ENCODE measurements around the gene AIFM1.
"Not testable (repeated sequence)": the region's sequence is repeated elsewhere in the genome, so short reads cannot be mapped to it uniquely, and the experiment has no call there.

The AIFM1 gene

GRCh38 chrX:130118441-130119311 is 47.0 kb downstream of the AIFM1 start:
- H3K36me3 ChIP-seq (ENCODE audit: control insufficient read depth, insufficient read depth, low read length) = no peaks in the 10 kb centered on the region
- H3K9me3 ChIP-seq (ENCODE audit: control insufficient read depth, insufficient read depth, low read depth, low read length) = no peaks in the 10 kb centered on the region
- H3K4me3 ChIP-seq (ENCODE audit: low read depth, low read length) = no peak overlapping the region
- H3K27me3 ChIP-seq (ENCODE audit: control insufficient read depth, insufficient read depth, low read length) = peaks cover 50% of the 10 kb centered on the region
- H3K4me1 ChIP-seq (ENCODE audit: control insufficient read depth, insufficient read depth, low read length) = peaks cover 29% of the 10 kb centered on the region; the same call in 1 of the 2 replicates
- no peak overlapping the region for H3K9ac ChIP-seq (ENCODE audit: low read length)
- no peak overlapping the region for H3K27ac ChIP-seq (ENCODE audit: low read depth, low read length)

- no peak overlapping the region for H3K9ac ChIP-seq (ENCODE audit: low read length)
These were observed 48.5 kb downstream of the AIFM1 start for GRCh38 chrX:130117166-130117565.

GRCh38 chrX:130115119-130115885 is 50.3 kb downstream of the AIFM1 start:
- not testable (repeated sequence) for H3K27ac ChIP-seq (ENCODE audit: low read depth, low read length); H3K36me3 ChIP-seq (ENCODE audit: control insufficient read depth, insufficient read depth, low read length); H3K9me3 ChIP-seq (ENCODE audit: control insufficient read depth, insufficient read depth, low read depth, low read length); H3K4me3 ChIP-seq (ENCODE audit: low read depth, low read length); H3K9ac ChIP-seq (ENCODE audit: low read length)
- H3K27me3 ChIP-seq (ENCODE audit: control insufficient read depth, insufficient read depth, low read length) = peaks cover 54% of the 10 kb centered on the region
- H3K4me1 ChIP-seq (ENCODE audit: control insufficient read depth, insufficient read depth, low read length) = peaks cover 38% of the 10 kb centered on the region; the same call in 1 of the 2 replicates

More at GRCh38 chrX:130117166-130117565, 48.5 kb downstream of the AIFM1 start:
- peaks cover 51% of the 10 kb centered on the region for H3K27me3 ChIP-seq (ENCODE audit: control insufficient read depth, insufficient read depth, low read length)
- H3K4me3 ChIP-seq (ENCODE audit: low read depth, low read length) = no peak overlapping the region
- H3K27ac ChIP-seq (ENCODE audit: low read depth, low read length) = no peak overlapping the region
- no peaks in the 10 kb centered on the region for H3K36me3 ChIP-seq (ENCODE audit: control insufficient read depth, insufficient read depth, low read length)
- H3K4me1 ChIP-seq (ENCODE audit: control insufficient read depth, insufficient read depth, low read length) = peaks cover 29% of the 10 kb centered on the region; the same call in 1 of the 2 replicates
- H3K9me3 ChIP-seq (ENCODE audit: control insufficient read depth, insufficient read depth, low read depth, low read length) = no peaks in the 10 kb centered on the region

- Histone ChIP-seq H3K27me3 (ENCODE audit: control insufficient read depth, insufficient read depth, low read length) (peaks cover 54% of the 10 kb centered on the region), H3K9me3 (ENCODE audit: control insufficient read depth, insufficient read depth, low read depth, low read length) (no peaks in the 10 kb centered on the region), H3K36me3 (ENCODE audit: control insufficient read depth, insufficient read depth, low read length) (no peaks in the 10 kb centered on the region), H3K9ac (ENCODE audit: low read length) (no peak overlapping the region), H3K4me3 (ENCODE audit: low read depth, low read length) (no peak overlapping the region), H3K4me1 (ENCODE audit: control insufficient read depth, insufficient read depth, low read length) (peaks cover 32% of the 10 kb centered on the region), H3K27ac (ENCODE audit: low read depth, low read length) (no peak overlapping the region)
These were observed 51.5 kb downstream of the AIFM1 start for GRCh38 chrX:130114141-130114588.

GRCh38 chrX:130111220-130112154 is 54.2 kb downstream of the AIFM1 start:
- peak overlapping the region; percentile 23 for H3K9ac ChIP-seq (ENCODE audit: low read length)
- H3K4me1 ChIP-seq (ENCODE audit: control insufficient read depth, insufficient read depth, low read length) = peaks cover 32% of the 10 kb centered on the region
- no peaks in the 10 kb centered on the region for H3K9me3 ChIP-seq (ENCODE audit: control insufficient read depth, insufficient read depth, low read depth, low read length)
- no peaks in the 10 kb centered on the region for H3K36me3 ChIP-seq (ENCODE audit: control insufficient read depth, insufficient read depth, low read length)
- H3K4me3 ChIP-seq (ENCODE audit: low read depth, low read length) = peak overlapping the region; percentile 61
- H3K27me3 ChIP-seq (ENCODE audit: control insufficient read depth, insufficient read depth, low read length) = peaks cover 52% of the 10 kb centered on the region
- no peak overlapping the region for H3K27ac ChIP-seq (ENCODE audit: low read depth, low read length)

GRCh38 chrX:130110379-130111219 is 55.0 kb downstream of the AIFM1 start, which contains the start of gene ELF4:
ELF4 (minus strand) TSS chrX:130110497; CDS start chrX:130081330, 29,167 bp downstream.
- H3K4me3 ChIP-seq (ENCODE audit: low read depth, low read length) = peak within 1 kb of the TSS; percentile 61
- no peaks in the 10 kb centered on the region for H3K36me3 ChIP-seq (ENCODE audit: control insufficient read depth, insufficient read depth, low read length)
- no peak within 1 kb of the TSS for H3K27ac ChIP-seq (ENCODE audit: low read depth, low read length)
- H3K9ac ChIP-seq (ENCODE audit: low read length) = peak within 1 kb of the TSS; percentile 23
- peaks cover 54% of the 10 kb centered on the region for H3K27me3 ChIP-seq (ENCODE audit: control insufficient read depth, insufficient read depth, low read length)
- H3K9me3 ChIP-seq (ENCODE audit: control insufficient read depth, insufficient read depth, low read depth, low read length) = no peaks in the 10 kb centered on the region
- H3K4me1 ChIP-seq (ENCODE audit: control insufficient read depth, insufficient read depth, low read length) = peaks cover 41% of the 10 kb centered on the region

GRCh38 chrX:130109429-130110378 is 55.9 kb downstream of the AIFM1 start:
- Histone ChIP-seq H3K27me3 (ENCODE audit: control insufficient read depth, insufficient read depth, low read length) (peaks cover 50% of the 10 kb centered on the region), H3K36me3 (ENCODE audit: control insufficient read depth, insufficient read depth, low read length) (no peaks in the 10 kb centered on the region), H3K9me3 (ENCODE audit: control insufficient read depth, insufficient read depth, low read depth, low read length) (no peaks in the 10 kb centered on the region), H3K4me1 (ENCODE audit: control insufficient read depth, insufficient read depth, low read length) (peaks cover 44% of the 10 kb centered on the region), H3K27ac (ENCODE audit: low read depth, low read length) (no peak overlapping the region), H3K4me3 (ENCODE audit: low read depth, low read length) (peak overlapping the region; percentile 58), H3K9ac (ENCODE audit: low read length) (no peak overlapping the region)

GRCh38 chrX:130108647-130109428 is 56.8 kb downstream of the AIFM1 start:
- peaks cover 47% of the 10 kb centered on the region for H3K4me1 ChIP-seq (ENCODE audit: control insufficient read depth, insufficient read depth, low read length)
- no peaks in the 10 kb centered on the region for H3K36me3 ChIP-seq (ENCODE audit: control insufficient read depth, insufficient read depth, low read length)

GRCh38 chrX:130106071-130106470 is 59.6 kb downstream of the AIFM1 start:
- no peak overlapping the region for H3K4me3 ChIP-seq (ENCODE audit: low read depth, low read length)
- peaks cover 43% of the 10 kb centered on the region for H3K4me1 ChIP-seq (ENCODE audit: control insufficient read depth, insufficient read depth, low read length)
- no peaks in the 10 kb centered on the region for H3K9me3 ChIP-seq (ENCODE audit: control insufficient read depth, insufficient read depth, low read depth, low read length)
- no peaks in the 10 kb centered on the region for H3K36me3 ChIP-seq (ENCODE audit: control insufficient read depth, insufficient read depth, low read length)
- H3K27me3 ChIP-seq (ENCODE audit: control insufficient read depth, insufficient read depth, low read length) = peaks cover 24% of the 10 kb centered on the region
- H3K27ac ChIP-seq (ENCODE audit: low read depth, low read length) = no peak overlapping the region
- no peak overlapping the region for H3K9ac ChIP-seq (ENCODE audit: low read length)

More at GRCh38 chrX:130108647-130109428, 56.8 kb downstream of the AIFM1 start:
- Histone ChIP-seq H3K4me3 (ENCODE audit: low read depth, low read length) (peak overlapping the region; percentile 58), H3K27me3 (ENCODE audit: control insufficient read depth, insufficient read depth, low read length) (peaks cover 41% of the 10 kb centered on the region), H3K9me3 (ENCODE audit: control insufficient read depth, insufficient read depth, low read depth, low read length) (no peaks in the 10 kb centered on the region), H3K9ac (ENCODE audit: low read length) (no peak overlapping the region), H3K27ac (ENCODE audit: low read depth, low read length) (no peak overlapping the region)
